HG03378 (cell line): Measurements from ENCODE around the gene CHPF2.

Experiments
- ATAC-seq: cut with Tn5 transposase; IDR thresholded peaks from one replicate; pipeline ENCODE4 v1.9.1; 2021; ENCODE audit warnings: mild to moderate bottlenecking, moderate library complexity; ENCODE audit not compliant: unreplicated experiment

The CHPF2 gene

GRCh38 chr7:151245360-151246101 is 13.2 kb downstream of the CHPF2 start:
- no peak for ATAC-seq

- no peak for ATAC-seq
Measured at GRCh38 chr7:151246102-151246850, 14.0 kb downstream of the CHPF2 start.

- ATAC-seq = no peak
Measured at GRCh38 chr7:151246851-151247580, 14.7 kb downstream of the CHPF2 start.

GRCh38 chr7:151247611-151248345 is 15.5 kb downstream of the CHPF2 start:
- ATAC-seq = no peak

GRCh38 chr7:151248346-151249033 is 16.2 kb downstream of the CHPF2 start, which contains the start of gene SMARCD3:
TSS of gene SMARCD3 (minus strand) at chr7:151248694. CDS start at chr7:151248562, 132 bp downstream.
- ATAC-seq = no peak

- no peak for ATAC-seq
Measured at GRCh38 chr7:151249034-151249731, 16.9 kb downstream of the CHPF2 start.

- no peak for ATAC-seq
Measured at GRCh38 chr7:151249732-151250072, 17.4 kb downstream of the CHPF2 start.

- no peak for ATAC-seq
Measured at GRCh38 chr7:151250181-151251132, 18.2 kb downstream of the CHPF2 start.

GRCh38 chr7:151251328-151251688 is 19.0 kb downstream of the CHPF2 start:
- no peak for ATAC-seq

GRCh38 chr7:151251689-151252560 is 19.6 kb downstream of the CHPF2 start:
- no peak for ATAC-seq

- no peak for ATAC-seq
Measured at GRCh38 chr7:151252561-151252835, 20.2 kb downstream of the CHPF2 start.

- no peak for ATAC-seq
Measured at GRCh38 chr7:151252961-151253711, 20.9 kb downstream of the CHPF2 start.

GRCh38 chr7:151254316-151254715 is 22.0 kb downstream of the CHPF2 start:
- no peak for ATAC-seq

GRCh38 chr7:151254851-151255250 is 22.6 kb downstream of the CHPF2 start:
- ATAC-seq = no peak

- no peak for ATAC-seq
Measured at GRCh38 chr7:151255390-151255789, 23.1 kb downstream of the CHPF2 start.

- no peak for ATAC-seq
Measured at GRCh38 chr7:151256410-151257045, 24.2 kb downstream of the CHPF2 start.

GRCh38 chr7:151257990-151258389 is 25.7 kb downstream of the CHPF2 start:
- ATAC-seq = no peak
